KOPT-K1 (cell line): ENCODE results near the gene SNIP1.
"Not testable (repeated sequence)": the region's sequence is repeated elsewhere in the genome, so short reads cannot be mapped to it uniquely, and the experiment has no call there.

Experiments used
- H3K27ac ChIP-seq: fragments of 200-600 bp; sonication (generic); 2 replicates; pipeline ENCODE4 v1.5.1; 2016; ENCODE audit warnings: antibody characterized with exemption, mild to moderate bottlenecking, low read depth, low read length; ENCODE audit not compliant: poor library complexity, severe bottlenecking
- H3K36me3 ChIP-seq: fragments of 200-600 bp; sonication (generic); 2 replicates; pipeline ENCODE4 v1.5.1; 2017; ENCODE audit warnings: antibody characterized with exemption, mild to moderate bottlenecking, low read length, moderate library complexity; ENCODE audit not compliant: insufficient read depth
- H3K9me3 ChIP-seq: fragments of 200-600 bp; sonication (generic); 2 replicates; pipeline ENCODE4 v1.5.1; 2017; ENCODE audit warnings: antibody characterized with exemption, low read length, mild to moderate bottlenecking; ENCODE audit not compliant: insufficient read depth, poor library complexity, severe bottlenecking

SNIP1 gene, protein sequence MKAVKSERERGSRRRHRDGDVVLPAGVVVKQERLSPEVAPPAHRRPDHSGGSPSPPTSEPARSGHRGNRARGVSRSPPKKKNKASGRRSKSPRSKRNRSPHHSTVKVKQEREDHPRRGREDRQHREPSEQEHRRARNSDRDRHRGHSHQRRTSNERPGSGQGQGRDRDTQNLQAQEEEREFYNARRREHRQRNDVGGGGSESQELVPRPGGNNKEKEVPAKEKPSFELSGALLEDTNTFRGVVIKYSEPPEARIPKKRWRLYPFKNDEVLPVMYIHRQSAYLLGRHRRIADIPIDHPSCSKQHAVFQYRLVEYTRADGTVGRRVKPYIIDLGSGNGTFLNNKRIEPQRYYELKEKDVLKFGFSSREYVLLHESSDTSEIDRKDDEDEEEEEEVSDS

DNA sequence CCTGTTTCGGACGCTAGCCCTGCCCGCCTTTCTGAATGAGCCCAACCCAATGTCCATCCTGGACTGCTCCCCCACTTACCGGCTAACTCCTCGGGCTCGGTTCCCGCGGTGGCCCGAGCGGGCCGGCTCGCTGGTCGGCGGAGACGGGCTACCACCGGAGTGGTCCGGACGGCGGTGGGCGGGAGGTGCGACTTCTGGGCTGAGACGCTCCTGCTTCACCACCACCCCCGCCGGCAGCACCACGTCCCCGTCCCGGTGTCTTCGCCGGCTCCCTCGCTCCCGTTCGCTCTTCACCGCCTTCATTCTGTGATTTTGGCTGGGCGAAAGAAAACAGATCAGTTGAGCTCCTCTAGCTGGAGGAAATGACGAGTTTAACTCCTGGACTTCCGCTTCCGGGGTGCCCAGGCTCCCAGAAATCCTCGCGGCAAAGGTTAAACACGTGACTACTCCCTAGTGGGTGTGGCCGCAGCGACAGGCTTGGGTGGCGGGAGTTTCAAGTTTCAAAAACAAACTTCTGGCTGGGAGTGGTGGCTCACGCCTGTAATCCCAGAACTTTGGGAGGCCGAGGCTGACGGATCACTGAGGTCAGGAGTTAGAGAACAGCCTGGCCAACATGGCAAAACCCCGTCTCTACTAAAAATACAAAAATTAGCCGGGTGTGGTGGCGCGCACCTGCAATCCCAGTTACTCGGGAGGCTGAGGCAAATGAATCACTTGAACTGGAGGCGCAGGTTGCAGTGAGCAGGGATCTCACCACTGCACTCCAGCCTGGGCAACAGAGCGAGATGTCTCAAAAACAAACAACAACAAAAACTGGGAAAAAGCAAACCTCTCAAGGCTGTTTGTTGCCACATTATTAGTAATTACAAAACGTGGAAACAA, at the start of gene SNIP1:
SNIP1 (minus strand) TSS at position 367 of the 882 bp plus-strand sequence; CDS start at position 303, 64 bp downstream.
- Histone ChIP-seq H3K36me3 (peaks cover 35% of the 10 kb centered on the region), H3K27ac (peak within 1 kb of the TSS; percentile 72), H3K9me3 (peaks cover 8% of the 10 kb centered on the region)

DNA sequence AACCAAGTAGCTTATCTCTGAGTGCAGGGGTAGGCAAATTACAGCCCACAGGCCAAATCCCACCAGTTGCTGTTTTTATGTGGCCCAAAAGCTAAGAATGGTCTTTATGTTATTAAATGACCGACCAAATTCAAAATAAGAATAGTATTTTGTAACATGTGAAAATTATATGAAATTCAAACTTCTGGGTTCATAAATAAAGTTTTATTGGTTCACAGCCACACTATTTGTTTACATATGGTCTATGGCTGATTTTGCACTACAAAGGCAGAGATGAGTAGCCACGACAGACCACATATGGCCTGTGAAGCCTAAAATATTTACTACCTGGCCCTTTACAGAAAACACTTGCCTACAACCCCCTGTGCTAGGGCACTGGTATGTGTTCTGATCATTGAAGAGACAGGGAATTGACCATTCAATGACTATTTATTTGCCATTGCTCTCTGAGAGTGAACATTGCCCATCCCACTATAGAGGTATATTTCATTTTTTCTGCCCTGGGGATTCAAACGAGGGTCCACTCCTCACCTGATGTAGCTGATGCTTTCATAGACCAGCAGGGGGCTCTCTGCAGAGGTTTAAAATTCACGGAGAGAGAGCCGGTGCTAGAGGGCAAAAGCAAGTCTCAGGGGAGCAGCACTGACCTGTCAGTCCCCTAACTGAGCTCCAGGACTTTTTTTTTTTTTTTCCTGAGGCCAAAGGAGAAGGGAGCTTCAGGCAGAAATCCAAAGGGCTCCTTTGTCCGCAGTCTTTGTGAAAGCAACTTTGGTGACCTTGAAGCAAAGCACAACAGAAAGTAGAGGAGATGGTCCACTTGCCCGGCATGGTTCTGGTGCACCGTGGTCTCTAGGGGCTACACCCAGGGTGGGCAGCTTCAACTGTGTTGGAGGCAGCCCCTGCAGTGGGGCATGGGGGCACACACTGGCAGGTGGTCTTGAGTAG, 48.9 kb upstream of the SNIP1 start:
- no peaks in the 10 kb centered on the region for H3K36me3 ChIP-seq
- H3K9me3 ChIP-seq: no peaks in the 10 kb centered on the region
- H3K27ac ChIP-seq: no peak overlapping the region

GRCh38 chr1:37601441-37601840, 47.3 kb upstream of the SNIP1 start:
- Histone ChIP-seq H3K36me3 (no peaks in the 10 kb centered on the region), H3K9me3 (no peaks in the 10 kb centered on the region), H3K27ac (no peak overlapping the region)

- no peaks in the 10 kb centered on the region for H3K9me3 ChIP-seq
- no peaks in the 10 kb centered on the region for H3K36me3 ChIP-seq
- H3K27ac ChIP-seq: no peak overlapping the region
Observed at GRCh38 chr1:37599940-37600339, 45.8 kb upstream of the SNIP1 start.

DNA sequence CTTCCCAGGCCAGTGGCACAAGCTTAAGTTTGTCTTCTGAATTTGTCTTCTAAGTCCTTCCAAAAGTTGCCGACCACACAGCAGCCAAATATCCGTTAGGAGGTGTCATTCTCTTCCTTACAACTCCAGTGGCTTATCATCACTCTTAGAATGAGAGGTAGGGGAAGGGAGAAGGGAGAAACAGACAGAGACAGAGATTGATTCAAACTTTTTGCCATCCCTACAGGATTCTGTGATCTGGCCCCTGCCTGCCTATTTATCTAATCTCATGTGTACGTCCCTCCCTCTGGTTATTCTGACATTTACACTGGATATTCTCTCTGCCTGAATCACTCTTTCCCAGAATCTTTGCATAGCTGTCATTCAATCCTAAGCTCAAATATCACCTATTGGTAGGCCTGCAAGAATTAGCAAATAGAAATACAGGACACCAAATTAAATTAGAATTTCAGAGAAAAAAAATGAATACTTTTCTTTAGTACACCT, 42.1 kb upstream of the SNIP1 start:
- Histone ChIP-seq H3K27ac (no peak overlapping the region), H3K36me3 (peaks cover 24% of the 10 kb centered on the region), H3K9me3 (no peaks in the 10 kb centered on the region)

GRCh38 chr1:37595440-37596181, 41.5 kb upstream of the SNIP1 start, which contains the start of gene GNL2:
Gene GNL2 (minus strand): TSS chr1:37595937. CDS start chr1:37595822, 115 bp downstream.
- peak within 1 kb of the TSS; percentile 71 for H3K27ac ChIP-seq

DNA sequence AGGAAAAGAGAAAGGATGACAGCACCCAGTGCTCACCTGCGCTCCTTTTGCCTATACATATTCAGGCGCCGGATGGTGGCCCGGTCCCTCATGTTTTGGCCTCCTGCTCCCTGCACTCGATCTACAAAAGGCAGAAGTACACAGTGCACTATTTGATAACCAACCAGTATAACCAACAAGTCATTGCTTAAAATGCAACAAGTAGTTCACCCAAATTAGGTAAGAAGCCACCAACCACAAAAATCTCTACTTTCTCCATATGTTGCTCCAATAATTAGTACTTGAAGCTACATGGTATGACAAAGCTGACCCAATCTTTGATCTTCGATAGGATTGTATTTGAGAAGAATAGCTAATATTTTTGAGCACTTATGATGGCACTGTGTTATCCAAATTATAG, 39.6 kb upstream of the SNIP1 start:
- H3K9me3 ChIP-seq: no peaks in the 10 kb centered on the region
- H3K27ac ChIP-seq: no peak overlapping the region
- H3K36me3 ChIP-seq: peaks cover 48% of the 10 kb centered on the region

More at GRCh38 chr1:37595440-37596181, 41.5 kb upstream of the SNIP1 start, which contains the start of gene GNL2:
- Histone ChIP-seq H3K9me3 (no peaks in the 10 kb centered on the region), H3K36me3 (peaks cover 30% of the 10 kb centered on the region)

- Histone ChIP-seq H3K27ac (no peak overlapping the region), H3K9me3 (no peaks in the 10 kb centered on the region), H3K36me3 (peaks cover 96% of the 10 kb centered on the region)
Observed at GRCh38 chr1:37588939-37589338, 34.8 kb upstream of the SNIP1 start.

GRCh38 chr1:37584544-37584943, 30.5 kb upstream of the SNIP1 start:
- H3K27ac ChIP-seq, H3K9me3 ChIP-seq: not testable (repeated sequence)
- peaks cover 99% of the 10 kb centered on the region for H3K36me3 ChIP-seq

- peaks cover 98% of the 10 kb centered on the region for H3K36me3 ChIP-seq
- no peak overlapping the region for H3K27ac ChIP-seq
- H3K9me3 ChIP-seq: no peaks in the 10 kb centered on the region
Observed at GRCh38 chr1:37575692-37576091, 21.6 kb upstream of the SNIP1 start.

- H3K27ac ChIP-seq: no peak overlapping the region
- H3K36me3 ChIP-seq: peaks cover 98% of the 10 kb centered on the region
- H3K9me3 ChIP-seq: no peaks in the 10 kb centered on the region
Observed at GRCh38 chr1:37574834-37575480, 20.9 kb upstream of the SNIP1 start.

GRCh38 chr1:37570528-37571334, 16.6 kb upstream of the SNIP1 start:
- peaks cover 99% of the 10 kb centered on the region for H3K36me3 ChIP-seq
- H3K27ac ChIP-seq: no peak overlapping the region
- H3K9me3 ChIP-seq: no peaks in the 10 kb centered on the region

- H3K27ac ChIP-seq: no peak overlapping the region
- peaks cover 93% of the 10 kb centered on the region for H3K36me3 ChIP-seq
- no peaks in the 10 kb centered on the region for H3K9me3 ChIP-seq
Observed at GRCh38 chr1:37567023-37567422, 12.9 kb upstream of the SNIP1 start.
